Measurements from ENCODE around the gene LECT2.

The LECT2 gene

DNA sequence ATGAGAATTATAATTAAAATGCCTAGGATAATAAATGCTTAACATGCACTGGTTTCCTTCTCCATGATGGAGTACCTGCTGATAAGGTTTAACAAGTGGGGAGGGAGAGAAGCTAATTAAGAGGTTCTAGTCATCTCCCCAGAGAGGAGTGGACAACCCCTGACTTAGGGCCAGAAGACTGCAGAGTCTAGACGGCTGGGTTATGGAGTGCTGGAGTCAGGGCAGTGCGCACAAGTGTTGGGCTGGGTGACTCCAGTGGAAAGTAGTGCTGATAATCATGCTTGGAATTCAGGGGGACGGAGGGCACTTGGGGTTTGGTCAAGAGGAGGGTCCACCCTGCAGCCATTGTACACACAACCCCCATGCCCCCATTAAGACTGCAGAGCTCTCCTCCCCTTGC lies 41.2 kb upstream of the LECT2 start:
- no peak for FAIRE-seq
- no peak for TF ChIP-seq POLR2AphosphoS5 (IDR thresholded peaks at IDR 0.05; ENCODE audit: low read depth, low read length)
- TF ChIP-seq POLR2A (IDR thresholded peaks at IDR 0.05; ENCODE audit: low read depth, low read length), result no peak
- no peak for TF ChIP-seq TAF1 (IDR thresholded peaks at IDR 0.05; ENCODE audit: low read depth, low read length)
- no peak for TF ChIP-seq PAX5 (IDR thresholded peaks at IDR 0.05; ENCODE audit: insufficient read depth, low read length, severe bottlenecking)
- no peak for TF ChIP-seq POU2F2 (IDR thresholded peaks at IDR 0.05; ENCODE audit: low read depth, low read length)
- TF ChIP-seq SPI1 (IDR thresholded peaks at IDR 0.05; ENCODE audit: low read depth, low read length), result no peak
- no peak for DNase-seq (ENCODE audit: insufficient read length, low spot score)

DNA sequence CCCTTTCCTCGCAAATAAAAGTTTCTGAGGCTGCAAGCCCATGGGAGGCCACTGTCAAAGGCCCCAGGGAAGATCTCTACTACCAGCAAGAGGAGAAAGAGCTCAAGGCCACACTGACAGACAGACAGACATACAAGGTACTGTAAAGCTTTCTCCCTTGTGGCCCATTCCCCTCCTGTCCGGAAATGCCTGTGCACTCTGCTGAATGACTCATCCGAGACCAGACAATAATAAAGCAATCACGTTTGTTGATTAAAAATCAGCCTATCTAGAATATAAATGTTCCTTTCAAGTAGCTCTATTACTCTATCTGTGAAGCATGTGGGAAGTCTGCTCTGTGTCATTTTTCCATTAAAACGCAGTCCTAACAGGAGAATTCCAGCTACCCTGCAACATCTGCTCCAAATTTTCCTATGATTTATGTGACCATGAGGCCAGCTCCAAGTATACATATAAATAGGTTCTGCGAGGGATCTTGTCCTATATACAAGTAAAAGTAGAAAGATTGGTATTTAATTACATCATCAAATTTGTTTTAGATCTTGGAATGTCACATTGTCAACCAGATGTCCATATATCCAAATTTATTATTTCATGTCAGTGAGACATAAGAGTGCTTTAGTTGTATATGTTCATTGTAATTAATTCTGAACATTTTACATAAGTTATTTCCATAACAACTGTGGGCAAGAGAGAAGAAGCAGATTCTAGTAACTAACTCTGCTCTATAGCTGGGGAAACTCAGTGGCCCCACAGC lies 39.3 kb upstream of the LECT2 start:
- DNase-seq (ENCODE audit: insufficient read length, low spot score) (no peak), FAIRE-seq (no peak)
- TF ChIP-seq POLR2A (IDR thresholded peaks at IDR 0.05; ENCODE audit: low read depth, low read length) (no peak), TAF1 (IDR thresholded peaks at IDR 0.05; ENCODE audit: low read depth, low read length) (no peak), SPI1 (IDR thresholded peaks at IDR 0.05; ENCODE audit: low read depth, low read length) (no peak)

GRCh38 chr5:135993335-135993879 lies 38.6 kb upstream of the LECT2 start:
- no peak for TF ChIP-seq PAX5 (IDR thresholded peaks at IDR 0.05; ENCODE audit: insufficient read depth, low read length, severe bottlenecking)
- TF ChIP-seq SPI1 (IDR thresholded peaks at IDR 0.05; ENCODE audit: low read depth, low read length), result no peak
- TF ChIP-seq POLR2A (IDR thresholded peaks at IDR 0.05; ENCODE audit: low read depth, low read length), result no peak
- no peak for TF ChIP-seq TAF1 (IDR thresholded peaks at IDR 0.05; ENCODE audit: low read depth, low read length)
- TF ChIP-seq POU2F2 (IDR thresholded peaks at IDR 0.05; ENCODE audit: low read depth, low read length), result no peak
- TF ChIP-seq POLR2AphosphoS5 (IDR thresholded peaks at IDR 0.05; ENCODE audit: low read depth, low read length), result no peak
- FAIRE-seq (no peak), DNase-seq (ENCODE audit: insufficient read length, low spot score) (no peak)

- FAIRE-seq, result no peak
- TF ChIP-seq POU2F2 (IDR thresholded peaks at IDR 0.05; ENCODE audit: low read depth, low read length), result no peak
- no peak for TF ChIP-seq TAF1 (IDR thresholded peaks at IDR 0.05; ENCODE audit: low read depth, low read length)
- no peak for TF ChIP-seq SPI1 (IDR thresholded peaks at IDR 0.05; ENCODE audit: low read depth, low read length)
- no peak for TF ChIP-seq POLR2AphosphoS5 (IDR thresholded peaks at IDR 0.05; ENCODE audit: low read depth, low read length)
- TF ChIP-seq POLR2A (IDR thresholded peaks at IDR 0.05; ENCODE audit: low read depth, low read length), result no peak
- no peak for TF ChIP-seq PAX5 (IDR thresholded peaks at IDR 0.05; ENCODE audit: insufficient read depth, low read length, severe bottlenecking)
- DNase-seq (ENCODE audit: insufficient read length, low spot score), result no peak
These were observed 36.6 kb upstream of the LECT2 start for GRCh38 chr5:135991429-135991828.

DNA sequence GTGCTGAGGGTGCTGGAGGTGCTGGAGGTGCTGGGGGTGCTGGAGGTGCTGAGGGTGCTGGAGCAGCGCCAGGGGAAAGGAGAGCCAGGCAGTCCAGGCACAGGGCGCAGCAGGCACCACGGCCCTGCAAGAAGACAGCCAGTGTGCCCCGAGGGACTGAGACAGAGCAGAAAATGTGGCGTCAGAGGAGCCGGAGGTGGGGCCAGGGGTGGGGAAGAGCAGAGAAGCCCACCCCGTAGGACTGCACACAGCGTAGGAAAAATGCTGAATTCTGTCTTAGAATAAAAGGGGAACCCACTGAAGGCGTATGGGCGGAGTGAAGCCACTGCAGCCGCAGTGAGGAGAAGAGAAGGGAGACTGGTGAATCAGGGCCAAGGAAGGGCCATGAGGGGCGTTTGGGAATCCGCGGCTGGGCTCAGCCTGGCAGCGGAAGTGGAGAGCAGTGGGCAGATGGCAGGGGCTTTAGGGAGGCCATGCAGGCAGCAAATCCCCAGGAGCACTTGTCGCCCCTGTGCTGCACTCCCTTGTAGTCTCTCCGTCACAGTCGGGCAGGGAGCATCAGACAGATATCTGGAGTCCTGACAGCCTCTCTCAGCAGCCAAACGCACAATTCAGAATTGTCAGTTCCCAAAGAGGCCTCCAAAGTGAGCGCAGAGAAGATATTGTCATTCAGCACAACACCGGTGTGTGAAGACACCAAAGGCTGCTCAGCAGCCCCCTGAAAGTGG lies 35.9 kb upstream of the LECT2 start:
- TF ChIP-seq SPI1 (IDR thresholded peaks at IDR 0.05; ENCODE audit: low read depth, low read length), result no peak
- TF ChIP-seq POLR2A (IDR thresholded peaks at IDR 0.05; ENCODE audit: low read depth, low read length), result no peak
- TF ChIP-seq POLR2AphosphoS5 (IDR thresholded peaks at IDR 0.05; ENCODE audit: low read depth, low read length), result no peak
- TF ChIP-seq POU2F2 (IDR thresholded peaks at IDR 0.05; ENCODE audit: low read depth, low read length), result no peak
- no peak for TF ChIP-seq TAF1 (IDR thresholded peaks at IDR 0.05; ENCODE audit: low read depth, low read length)
- TF ChIP-seq PAX5 (IDR thresholded peaks at IDR 0.05; ENCODE audit: insufficient read depth, low read length, severe bottlenecking), result no peak
- FAIRE-seq (no peak), DNase-seq (ENCODE audit: insufficient read length, low spot score) (no peak)

DNA sequence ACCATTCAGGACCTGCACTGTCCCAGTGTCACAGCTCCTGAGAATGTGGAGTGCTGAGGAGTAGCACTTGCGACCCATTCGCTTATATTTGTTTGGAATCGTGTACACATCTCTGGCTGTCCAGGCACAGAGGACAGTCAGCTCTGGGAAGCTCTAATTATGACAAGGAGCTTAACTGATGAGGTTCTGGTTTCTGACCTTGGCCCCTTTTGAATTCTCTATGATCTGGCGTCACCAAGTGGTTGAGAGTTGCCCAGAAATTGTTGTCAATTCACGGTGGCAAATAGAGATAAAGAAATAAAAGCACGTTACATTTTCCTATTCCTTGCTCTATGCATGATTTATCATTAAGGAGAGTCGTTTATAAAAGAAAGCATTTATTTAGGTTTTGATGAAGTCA lies 34.9 kb upstream of the LECT2 start:
- TF ChIP-seq POU2F2 (IDR thresholded peaks at IDR 0.05; ENCODE audit: low read depth, low read length) (no peak), POLR2AphosphoS5 (IDR thresholded peaks at IDR 0.05; ENCODE audit: low read depth, low read length) (no peak), TAF1 (IDR thresholded peaks at IDR 0.05; ENCODE audit: low read depth, low read length) (no peak), POLR2A (IDR thresholded peaks at IDR 0.05; ENCODE audit: low read depth, low read length) (no peak), PAX5 (IDR thresholded peaks at IDR 0.05; ENCODE audit: insufficient read depth, low read length, severe bottlenecking) (no peak), SPI1 (IDR thresholded peaks at IDR 0.05; ENCODE audit: low read depth, low read length) (no peak)
- DNase-seq (ENCODE audit: insufficient read length, low spot score) (no peak), FAIRE-seq (no peak)

DNA sequence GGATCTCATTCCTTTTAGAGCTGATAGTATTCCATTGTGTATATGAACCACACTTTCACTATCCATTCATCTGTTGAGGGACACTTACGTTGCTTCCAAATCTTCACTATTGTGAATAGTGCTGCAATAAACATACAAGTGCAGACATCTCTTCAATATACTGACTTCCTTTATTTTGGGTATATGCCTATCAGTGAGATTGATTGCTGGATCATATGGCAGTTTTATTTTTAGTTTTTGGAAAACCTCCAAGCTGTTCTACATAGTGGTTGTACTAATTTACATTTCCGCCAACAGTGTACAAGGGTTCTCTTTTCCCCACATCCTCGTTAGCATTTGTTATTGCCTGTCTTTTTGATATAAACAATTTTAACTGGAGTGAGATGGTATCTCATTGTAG lies 33.8 kb upstream of the LECT2 start:
- TF ChIP-seq POU2F2 (IDR thresholded peaks at IDR 0.05; ENCODE audit: low read depth, low read length) (no peak), POLR2AphosphoS5 (IDR thresholded peaks at IDR 0.05; ENCODE audit: low read depth, low read length) (no peak), PAX5 (IDR thresholded peaks at IDR 0.05; ENCODE audit: insufficient read depth, low read length, severe bottlenecking) (no peak), SPI1 (IDR thresholded peaks at IDR 0.05; ENCODE audit: low read depth, low read length) (no peak), TAF1 (IDR thresholded peaks at IDR 0.05; ENCODE audit: low read depth, low read length) (no peak), POLR2A (IDR thresholded peaks at IDR 0.05; ENCODE audit: low read depth, low read length) (no peak)
- DNase-seq (ENCODE audit: insufficient read length, low spot score) (no peak), FAIRE-seq (no peak)

DNA sequence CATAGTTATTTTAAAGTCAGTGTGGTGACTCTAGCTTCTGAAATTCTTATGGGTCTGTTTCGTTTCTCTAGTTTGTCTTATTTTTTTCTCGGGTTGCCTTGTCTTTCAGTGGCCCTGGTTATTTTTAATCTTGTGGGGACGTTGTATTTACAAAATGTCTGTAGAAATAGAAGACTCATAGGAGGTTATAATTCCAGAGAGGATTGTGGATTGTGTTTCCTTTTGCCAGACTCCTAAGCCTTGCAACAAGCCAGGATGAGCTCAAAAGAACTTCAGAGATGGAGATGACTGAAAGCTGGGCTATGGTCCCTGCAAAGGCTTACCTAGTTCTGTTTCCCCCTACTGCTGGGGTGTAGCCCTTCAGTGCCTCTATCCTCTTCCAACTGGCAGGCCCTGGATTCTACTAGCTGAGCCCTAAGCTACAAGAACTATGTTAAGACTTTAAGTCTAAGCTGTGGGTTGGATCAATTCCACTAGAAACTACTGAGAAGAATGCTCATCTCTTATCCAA lies 32.2 kb upstream of the LECT2 start:
- no peak for TF ChIP-seq SPI1 (IDR thresholded peaks at IDR 0.05; ENCODE audit: low read depth, low read length)
- no peak for TF ChIP-seq TAF1 (IDR thresholded peaks at IDR 0.05; ENCODE audit: low read depth, low read length)
- DNase-seq (ENCODE audit: insufficient read length, low spot score), result no peak
- FAIRE-seq, result no peak

- DNase-seq (ENCODE audit: insufficient read length, low spot score) (no peak), FAIRE-seq (no peak)
- no peak for TF ChIP-seq SPI1 (IDR thresholded peaks at IDR 0.05; ENCODE audit: low read depth, low read length)
- TF ChIP-seq PAX5 (IDR thresholded peaks at IDR 0.05; ENCODE audit: insufficient read depth, low read length, severe bottlenecking), result no peak
- no peak for TF ChIP-seq POLR2A (IDR thresholded peaks at IDR 0.05; ENCODE audit: low read depth, low read length)
- TF ChIP-seq TAF1 (IDR thresholded peaks at IDR 0.05; ENCODE audit: low read depth, low read length), result no peak
These were observed 31.6 kb upstream of the LECT2 start for GRCh38 chr5:135986401-135986800.

Data from GM12891 (cell line).